ENCODE results near the gene UMODL1. TPM values are rescaled to one million over a fixed set of nuclear protein-coding genes. Genes with fewer than 3 reads are reported as not detected.
A peak's percentile ranks its signal among the peaks of the same experiment; 100 is the strongest.

Gene UMODL1
- total and polyA plus RNA-seq, 2 donors (not counting 3 experiments of a cell fraction or from before 2014, with no cell fraction given) = not detected

- BruUV-seq (replicated peaks) = no TSS peak
- TF ChIP-seq POLR2AphosphoS5 (IDR thresholded peaks at IDR 0.05; ENCODE audit: insufficient read depth, low read depth, low read length) (no peak), GATA2 (IDR thresholded peaks at IDR 0.05; ENCODE audit: insufficient read depth, insufficient read length, low read depth, low read length) (no peak), FOS (IDR thresholded peaks at IDR 0.05; ENCODE audit: borderline replicate concordance, insufficient read depth, low read length) (no peak), CTCF (IDR thresholded peaks at IDR 0.05; ENCODE audit: extremely low read depth in 1 of 2, insufficient read depth in 1 of 2, low read depth in 1 of 2, low read length in 2 of 2) (no peak), EZH2 (IDR thresholded peaks at IDR 0.05; ENCODE audit: borderline replicate concordance, low read depth, low read length, severe bottlenecking) (no peak), POLR2A (IDR thresholded peaks at IDR 0.05; ENCODE audit: low read depth, low read length) (no peak), JUN (IDR thresholded peaks at IDR 0.05; ENCODE audit: borderline replicate concordance, insufficient read depth, insufficient read length, low read depth) (no peak), MAX (IDR thresholded peaks at IDR 0.05; ENCODE audit: insufficient read depth, insufficient read length) (no peak), MYC (IDR thresholded peaks at IDR 0.05; ENCODE audit: low read depth, low read length) (no peak)
- H3K36me3 ChIP-seq (ENCODE audit: control insufficient read depth in 2 of 2, extremely low read depth in 1 of 2, insufficient read depth in 2 of 2, low read length in 2 of 2) = no peaks in the 10 kb centered on the region
- no peak overlapping the region for H2AFZ ChIP-seq (ENCODE audit: low read depth, low read length)
- intact Hi-C loops (cut with micrococcal nuclease) = no loop called here
- H3K9me3 ChIP-seq (replicated peaks; ENCODE audit: control insufficient read depth, insufficient read depth, low read length) = no peaks in the 10 kb centered on the region
- no peak overlapping the region for H3K27ac ChIP-seq (ENCODE audit: insufficient read depth, low read depth, low read length)
- peaks cover 2% of the 10 kb centered on the region in 2 experiments for H3K27me3 ChIP-seq (ENCODE audit: control insufficient read depth in 2 of 2, insufficient read depth in 2 of 2, low read length in 2 of 2)
- FAIRE-seq = peak; percentile 50
- no peak overlapping the region for H3K9ac ChIP-seq (replicated peaks; ENCODE audit: extremely low read depth, insufficient read depth, low read length)
- H3K4me2 ChIP-seq (ENCODE audit: insufficient read depth, low read length) = no peak overlapping the region
- CTCF ChIA-PET = interaction anchor here (1.6 to 1.8 kb wide), 3 partner anchors 11 to 102 kb away, joined by 4 to 6 read pairs (median 6); no protein-coding TSS in a partner anchor
- H3K9me1 ChIP-seq (replicated peaks; ENCODE audit: control insufficient read depth, extremely low read depth, insufficient read depth, low read length) = no peaks in the 10 kb centered on the region
- dilution Hi-C loops (cut with MboI; ENCODE audit: extremely low pct_ligation_motif_present, low sequenced_read_pairs) = no loop called here
- no peaks in the 10 kb centered on the region for H3K4me1 ChIP-seq (ENCODE audit: control insufficient read depth, extremely low read depth, insufficient read depth, low read length)
- peak; percentile 38 for DNase-seq (ENCODE audit: low read depth, low spot score)
- no peaks in the 10 kb centered on the region for H3K79me2 ChIP-seq (ENCODE audit: control insufficient read depth, insufficient read depth, low read length)
- H4K20me1 ChIP-seq (replicated peaks; ENCODE audit: control insufficient read depth, extremely low read depth, insufficient read depth, low read length) = no peaks in the 10 kb centered on the region
- H3K4me3 ChIP-seq (replicated peaks in 1 of 3; ENCODE audit: insufficient read depth in 1 of 3, low read depth in 1 of 3, low read length in 3 of 3) = no peak overlapping the region
- POLR2A ChIA-PET = no interaction called here
These were observed 85.8 kb downstream of the UMODL1 start for GRCh38 chr21:42156690-42157605.

Data from endothelial cell of umbilical vein (primary cell).